Fibroblast of skin of right biceps (primary cell): Measurements from ENCODE around the gene POU2F1.

Experiments
- DNase-seq: peaks from one replicate; pipeline ENCODE4 v3.0.0-alpha.2; 2013

POU2F1 gene

GRCh38 chr1:167429612-167430011 lies 208.9 kb downstream of the POU2F1 start:
- DNase-seq = no peak

GRCh38 chr1:167430134-167430848 lies 209.6 kb downstream of the POU2F1 start:
- no peak for DNase-seq

GRCh38 chr1:167430849-167431242 lies 210.2 kb downstream of the POU2F1 start:
- no peak for DNase-seq

GRCh38 chr1:167431261-167431908 lies 210.7 kb downstream of the POU2F1 start:
- no peak for DNase-seq

GRCh38 chr1:167431909-167432650 lies 211.4 kb downstream of the POU2F1 start:
- no peak for DNase-seq

- no peak for DNase-seq
Measured at GRCh38 chr1:167432780-167433179, 212.1 kb downstream of the POU2F1 start.

GRCh38 chr1:167433884-167434283 lies 213.2 kb downstream of the POU2F1 start:
- no peak for DNase-seq

- no peak for DNase-seq
Measured at GRCh38 chr1:167434306-167434705, 213.6 kb downstream of the POU2F1 start.

GRCh38 chr1:167435484-167435883 lies 214.8 kb downstream of the POU2F1 start:
- no peak for DNase-seq

GRCh38 chr1:167438171-167439138 lies 217.8 kb downstream of the POU2F1 start:
- DNase-seq = no peak

GRCh38 chr1:167439301-167439988 lies 218.8 kb downstream of the POU2F1 start:
- DNase-seq = peak; percentile 44

GRCh38 chr1:167440345-167440744 lies 219.7 kb downstream of the POU2F1 start:
- DNase-seq = no peak

GRCh38 chr1:167440776-167441175 lies 220.1 kb downstream of the POU2F1 start:
- no peak for DNase-seq

- no peak for DNase-seq
Measured at GRCh38 chr1:167441222-167441621, 220.5 kb downstream of the POU2F1 start.

- peak; percentile 66 for DNase-seq
Measured at GRCh38 chr1:167442142-167442848, 221.6 kb downstream of the POU2F1 start.

GRCh38 chr1:167442854-167443565 lies 222.3 kb downstream of the POU2F1 start:
- DNase-seq = no peak

GRCh38 chr1:167443757-167444156 lies 223.1 kb downstream of the POU2F1 start:
- no peak for DNase-seq

- DNase-seq = no peak
Measured at GRCh38 chr1:167446966-167447365, 226.3 kb downstream of the POU2F1 start.

- DNase-seq = no peak
Measured at GRCh38 chr1:167447521-167448136, 226.9 kb downstream of the POU2F1 start.

GRCh38 chr1:167450843-167451242 lies 230.2 kb downstream of the POU2F1 start:
- DNase-seq = no peak
